Fibroblast of lung (primary cell): ENCODE data around the gene SH3TC2. TPM values are rescaled to one million over a fixed set of nuclear protein-coding genes. Genes with fewer than 3 reads are reported as not detected.

Source experiments
- DNase-seq, 2 donors: peaks; one replicate each; pipeline versions ENCODE4 v3.0.0 to v3.0.0-alpha.2; 2010; ENCODE audit warnings: low read depth in 2 of 2
- H2AFZ ChIP-seq: 2 replicates; pipeline ENCODE4 v1.5.1; 2012; ENCODE audit warnings: low read length, control low read depth, inconsistent platforms
- H3K27ac ChIP-seq: 2 replicates; pipeline ENCODE4 v1.5.1; 2011; ENCODE audit warnings: low read length, control low read depth; ENCODE audit not compliant: insufficient read depth
- H3K27me3 ChIP-seq: 2 replicates; pipeline ENCODE4 v1.5.1; 2011; ENCODE audit warnings: mild to moderate bottlenecking, low read length; ENCODE audit not compliant: control insufficient read depth, insufficient read depth
- H3K36me3 ChIP-seq: 2 replicates; pipeline ENCODE4 v1.5.1; 2011; ENCODE audit warnings: low read length; ENCODE audit not compliant: control insufficient read depth, insufficient read depth
- H3K4me1 ChIP-seq: 2 replicates; pipeline ENCODE4 v1.5.1; 2011; ENCODE audit warnings: low read length; ENCODE audit not compliant: control insufficient read depth, insufficient read depth; ENCODE audit errors: extremely low read depth
- H3K4me2 ChIP-seq: 2 replicates; pipeline ENCODE4 v1.5.1; 2011; ENCODE audit warnings: low read length, control low read depth; ENCODE audit not compliant: insufficient read depth; ENCODE audit errors: extremely low read depth
- H3K4me3 ChIP-seq, 4 experiments: fragments of 200-600 bp in 1 of 4; sonication (generic) in 1 of 4; replicated peaks in 1 of 4; 2 replicates each; pipeline ENCODE4 v1.5.1; 2011 to 2016; ENCODE audit warnings: low read length in 4 of 4, low read depth in 3 of 4, mild to moderate bottlenecking in 3 of 4, control low read depth in 2 of 4, inconsistent platforms in 1 of 4, mixed read lengths in 1 of 4; ENCODE audit not compliant: insufficient read depth in 1 of 4; ENCODE audit errors: control extremely low read depth in 1 of 4
- H3K79me2 ChIP-seq: 2 replicates; pipeline ENCODE4 v1.5.1; 2012; ENCODE audit warnings: mild to moderate bottlenecking, low read length, inconsistent platforms; ENCODE audit not compliant: control insufficient read depth, insufficient read depth
- H3K9ac ChIP-seq: 2 replicates; pipeline ENCODE4 v1.5.1; 2011; ENCODE audit warnings: mild to moderate bottlenecking, low read length, control low read depth; ENCODE audit not compliant: insufficient read depth
- H3K9me3 ChIP-seq: 2 replicates; pipeline ENCODE4 v1.5.1; 2012; ENCODE audit warnings: low read depth, low read length; ENCODE audit not compliant: control insufficient read depth, insufficient read depth
- H4K20me1 ChIP-seq: 2 replicates; pipeline ENCODE4 v1.5.1; 2011; ENCODE audit warnings: low read length; ENCODE audit not compliant: control insufficient read depth, insufficient read depth; ENCODE audit errors: extremely low read depth
- EZH2 ChIP-seq: IDR thresholded peaks from 2 replicates; pipeline ENCODE4 v1.5.1; 2012; ENCODE audit warnings: low read length, control low read depth, mild to moderate bottlenecking; ENCODE audit errors: missing control alignments
- polyA plus RNA-seq, 2 donors: library from polyadenylated mRNA; depleted of rRNA in 1 of 2; stranded (reverse) in 1 of 2; unstranded in 1 of 2; fragments of >200 nt; gene quantifications; 2 replicates each; pipeline ENCODE4 v1.2.1, GENCODE V29; 2011 to 2012; ENCODE audit warnings: missing spikeins in 1 of 2
- total RNA-seq: library from RNA; depleted of rRNA; stranded (reverse); fragments of >200 nt; gene quantifications from 2 replicates; pipeline ENCODE4 v1.2.1, GENCODE V29; 2014
- TF ChIP-seq, protein P1 (sequence below), 2 donors: IDR thresholded peaks in 1 of 2; conservative IDR thresholded peaks in 1 of 2; 1 replicate in 1 of 2; 2 replicates in 1 of 2; pipeline ENCODE4 v1.5.1; 2011 to 2012; ENCODE audit warnings: low read length in 2 of 2, control low read depth in 1 of 2, inconsistent platforms in 1 of 2, low read depth in 1 of 2, mild to moderate bottlenecking in 1 of 2

SH3TC2 gene
- total and polyA plus RNA-seq, 2 donors (not counting 1 experiment from before 2014, with no cell fraction given): 0.83 to 3.2 TPM

DNA sequence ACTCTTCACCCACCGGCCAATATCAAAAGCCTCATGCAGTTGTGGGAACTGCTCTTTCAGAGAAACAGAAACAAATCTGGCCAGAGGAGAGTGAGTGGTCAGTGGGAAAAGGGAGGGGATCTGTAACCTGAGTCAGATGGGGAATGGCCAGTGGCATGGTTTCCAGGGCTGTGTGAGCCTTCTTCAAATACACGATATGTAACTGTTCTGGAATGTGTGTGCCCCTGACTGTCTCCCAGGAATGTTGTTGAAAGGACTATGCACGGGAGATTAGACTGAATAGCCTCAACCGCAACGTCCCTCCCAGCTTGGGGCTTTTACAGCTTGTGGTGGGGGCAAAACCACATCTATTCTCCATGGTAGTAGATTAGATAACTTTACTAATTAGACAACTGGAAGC lies 60.8 kb downstream of the SH3TC2 start:
- peak overlapping the region; percentile 73 for H3K4me2 ChIP-seq
- no peak overlapping the region for H2AFZ ChIP-seq
- no peak overlapping the region for H3K4me3 ChIP-seq
- TF ChIP-seq EZH2: no peak
- TF ChIP-seq, protein P1, sequence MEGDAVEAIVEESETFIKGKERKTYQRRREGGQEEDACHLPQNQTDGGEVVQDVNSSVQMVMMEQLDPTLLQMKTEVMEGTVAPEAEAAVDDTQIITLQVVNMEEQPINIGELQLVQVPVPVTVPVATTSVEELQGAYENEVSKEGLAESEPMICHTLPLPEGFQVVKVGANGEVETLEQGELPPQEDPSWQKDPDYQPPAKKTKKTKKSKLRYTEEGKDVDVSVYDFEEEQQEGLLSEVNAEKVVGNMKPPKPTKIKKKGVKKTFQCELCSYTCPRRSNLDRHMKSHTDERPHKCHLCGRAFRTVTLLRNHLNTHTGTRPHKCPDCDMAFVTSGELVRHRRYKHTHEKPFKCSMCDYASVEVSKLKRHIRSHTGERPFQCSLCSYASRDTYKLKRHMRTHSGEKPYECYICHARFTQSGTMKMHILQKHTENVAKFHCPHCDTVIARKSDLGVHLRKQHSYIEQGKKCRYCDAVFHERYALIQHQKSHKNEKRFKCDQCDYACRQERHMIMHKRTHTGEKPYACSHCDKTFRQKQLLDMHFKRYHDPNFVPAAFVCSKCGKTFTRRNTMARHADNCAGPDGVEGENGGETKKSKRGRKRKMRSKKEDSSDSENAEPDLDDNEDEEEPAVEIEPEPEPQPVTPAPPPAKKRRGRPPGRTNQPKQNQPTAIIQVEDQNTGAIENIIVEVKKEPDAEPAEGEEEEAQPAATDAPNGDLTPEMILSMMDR (conservative IDR thresholded peaks at IDR 0.05 in 1 of 2, IDR thresholded peaks at IDR 0.05 in 1 of 2; ENCODE audit: low read depth in 1 of 2, low read length in 2 of 2): no peak
- no peaks in the 10 kb centered on the region for H3K27me3 ChIP-seq
- H3K4me1 ChIP-seq: peaks cover 32% of the 10 kb centered on the region
- H3K79me2 ChIP-seq: no peaks in the 10 kb centered on the region
- H3K27ac ChIP-seq: peak overlapping the region; percentile 75
- no peaks in the 10 kb centered on the region for H3K9me3 ChIP-seq
- peak; percentile 98 to 100 for DNase-seq
- H3K9ac ChIP-seq: no peak overlapping the region
- no peaks in the 10 kb centered on the region for H3K36me3 ChIP-seq
- H4K20me1 ChIP-seq: no peaks in the 10 kb centered on the region

DNA sequence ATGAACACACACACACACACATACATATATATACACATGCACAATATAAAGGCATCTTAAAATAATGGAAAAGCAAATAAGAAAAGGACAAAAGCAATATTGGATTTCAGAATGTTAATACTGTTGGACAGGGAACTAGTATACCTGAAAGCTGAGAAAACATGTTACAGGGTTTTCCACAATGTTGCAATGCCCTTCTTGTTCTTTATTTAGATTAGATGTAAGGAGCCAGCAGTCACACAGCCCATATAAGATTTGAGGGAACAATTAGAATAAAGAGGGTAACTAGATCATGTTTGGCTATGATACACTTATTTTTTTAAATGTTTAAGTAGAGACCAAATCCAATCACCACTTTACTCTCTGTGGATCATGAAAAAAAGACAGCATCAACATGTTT lies 61.7 kb downstream of the SH3TC2 start:
- Histone ChIP-seq H3K27me3 (no peaks in the 10 kb centered on the region), H3K4me2 (no peak overlapping the region), H3K27ac (no peak overlapping the region), H3K9me3 (no peaks in the 10 kb centered on the region), H3K4me3 (no peak overlapping the region), H3K4me1 (peaks cover 27% of the 10 kb centered on the region), H4K20me1 (no peaks in the 10 kb centered on the region), H2AFZ (no peak overlapping the region), H3K9ac (no peak overlapping the region), H3K36me3 (no peaks in the 10 kb centered on the region), H3K79me2 (no peaks in the 10 kb centered on the region)
- no peak for TF ChIP-seq EZH2
- TF ChIP-seq, protein P1 (conservative IDR thresholded peaks at IDR 0.05 in 1 of 2, IDR thresholded peaks at IDR 0.05 in 1 of 2; ENCODE audit: low read depth in 1 of 2, low read length in 2 of 2): no peak
- no peak for DNase-seq

DNA sequence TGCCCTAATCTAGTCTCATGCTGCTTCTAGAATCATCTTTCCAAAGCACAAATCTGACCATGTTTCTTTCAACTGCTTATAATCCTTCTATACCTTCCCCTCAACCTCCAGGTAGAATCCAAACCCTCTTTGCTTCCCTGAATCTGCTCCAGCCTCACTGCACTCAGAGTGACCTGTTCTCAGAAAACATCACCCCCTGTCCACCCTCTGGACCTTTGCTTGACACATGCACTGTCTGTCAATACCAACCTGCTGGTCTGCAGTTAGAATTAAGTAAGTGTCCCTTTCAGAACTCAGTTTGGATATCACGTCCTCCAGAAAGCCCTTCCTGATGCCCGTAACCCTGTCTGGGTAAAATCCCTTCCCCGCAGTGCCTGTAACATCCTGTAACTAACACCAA lies 63.1 kb downstream of the SH3TC2 start:
- Histone ChIP-seq H4K20me1 (no peaks in the 10 kb centered on the region), H2AFZ (no peak overlapping the region), H3K27me3 (no peaks in the 10 kb centered on the region), H3K9me3 (no peaks in the 10 kb centered on the region), H3K36me3 (no peaks in the 10 kb centered on the region), H3K79me2 (no peaks in the 10 kb centered on the region), H3K9ac (no peak overlapping the region), H3K4me1 (peaks cover 20% of the 10 kb centered on the region), H3K27ac (no peak overlapping the region), H3K4me3 (no peak overlapping the region), H3K4me2 (no peak overlapping the region)
- TF ChIP-seq, protein P1 (conservative IDR thresholded peaks at IDR 0.05 in 1 of 2, IDR thresholded peaks at IDR 0.05 in 1 of 2; ENCODE audit: low read depth in 1 of 2, low read length in 2 of 2): no peak
- TF ChIP-seq EZH2: no peak
- DNase-seq: no peak
